Astrocyte (in vitro differentiated cells and primary cell): ENCODE data around the gene ALAD.

Experiments
- CTCF ChIP-seq: IDR thresholded peaks from 2 replicates; pipeline ENCODE4 v1.5.1; 2011; ENCODE audit warnings: low read depth, mild to moderate bottlenecking, inconsistent platforms, low read length, moderate library complexity; ENCODE audit not compliant: insufficient read depth
- EZH2 ChIP-seq: IDR thresholded peaks from 2 replicates; pipeline ENCODE4 v1.6.1; 2012; ENCODE audit warnings: mild to moderate bottlenecking, low read length, inconsistent platforms; ENCODE audit not compliant: insufficient read depth

- TF ChIP-seq CTCF (no peak), EZH2 (no peak)
These were observed 9.2 kb downstream of the ALAD start for GRCh38 chr9:113391917-113392316.
